Sciatic nerve (tissue), 2 donors: Measurements from ENCODE around the gene FXN. TPM values are rescaled to one million over a fixed set of nuclear protein-coding genes. Genes with fewer than 3 reads are reported as not detected.
A peak's percentile ranks its signal among the peaks of the same experiment; 100 is the strongest.
"Not testable (repeated sequence)": the region's sequence is repeated elsewhere in the genome, so short reads cannot be mapped to it uniquely, and the experiment has no call there.

ENCODE experiments used
- ATAC-seq: fragments of 200-7000 bp; cut with Tn5 transposase; one replicate; pipeline ENCODE4 v1.9.1; 2020; ENCODE audit warnings: mild to moderate bottlenecking, moderate library complexity
- DNase-seq: peaks from one replicate; pipeline ENCODE4 v3.0.0-alpha.2; 2020; ENCODE audit warnings: low spot score
- intact Hi-C: fragments of 100-400 bp; cut with DNase I; formaldehyde crosslinking; loops from one replicate; pipeline ENCODE4 v1.14.2; 2022
- total RNA-seq: library from RNA; stranded (reverse); fragmentation: NEBNext Ultra II Directional; extraction: Animal tissue kit (Norgen Biotek cat#: 25700); gene quantifications from one replicate; pipeline ENCODE4 v1.2.1, GENCODE V29; 2021
- donor health status: DM: no; HTN: no; CAD: no.
- donor health status: DM: no; HTN: no; CAD: no.

Gene FXN
- total RNA-seq, 1 donor from 2014 or later = 7.2 TPM

DNA sequence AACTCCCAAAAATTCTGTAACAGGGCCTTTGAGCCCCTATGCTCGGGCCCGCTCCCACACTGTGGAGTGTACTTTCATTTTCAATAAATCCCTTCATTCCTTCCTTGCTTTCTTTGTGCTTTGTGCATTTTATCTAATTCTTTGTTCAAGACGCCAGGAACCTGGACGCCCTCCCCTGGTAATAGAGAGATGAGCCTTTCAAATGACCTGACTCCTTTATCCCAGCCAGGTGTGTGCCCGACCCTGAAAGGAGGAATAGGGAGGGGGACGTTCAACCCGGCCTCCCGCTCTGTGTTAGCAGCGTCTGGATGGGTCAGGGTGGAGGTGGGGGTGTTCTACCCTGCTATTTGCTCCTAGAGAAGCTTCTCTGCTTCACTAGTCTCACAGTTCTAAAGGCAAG is 53.9 kb downstream of the FXN start:
- ATAC-seq (no peak), DNase-seq (no peak)
- intact Hi-C loops = no loop called here

DNA sequence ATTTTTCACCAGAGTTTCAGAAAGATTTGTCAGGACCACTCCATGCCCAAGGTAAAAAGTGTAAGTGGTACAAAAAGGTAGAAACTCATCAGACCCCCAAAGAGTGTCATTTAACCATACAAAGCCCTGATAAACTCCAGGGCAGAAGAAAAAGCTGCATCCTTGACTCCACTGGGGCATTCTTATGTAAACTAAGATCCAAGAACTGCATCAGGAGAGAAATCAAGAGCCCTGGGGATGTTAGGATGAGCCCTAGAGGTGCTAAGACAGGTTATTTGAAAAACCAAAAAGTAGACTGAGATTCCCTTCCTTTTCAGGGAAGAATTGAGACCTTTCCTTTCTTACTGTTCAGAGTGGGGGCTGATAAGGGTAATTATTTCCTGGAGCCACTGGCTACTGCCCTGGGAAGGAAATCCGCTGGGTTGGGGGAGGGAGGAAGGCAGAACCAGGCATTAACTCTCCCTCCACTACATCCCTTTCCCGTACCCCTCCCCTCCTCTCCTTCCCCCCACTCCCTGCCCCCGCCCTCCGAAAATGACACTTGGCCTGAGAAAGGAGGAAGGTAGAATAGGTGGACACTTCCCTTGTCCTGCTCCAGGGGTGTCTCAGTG is 54.7 kb downstream of the FXN start:
- intact Hi-C loops = no loop called here
- no peak for DNase-seq
- no peak for ATAC-seq

DNA sequence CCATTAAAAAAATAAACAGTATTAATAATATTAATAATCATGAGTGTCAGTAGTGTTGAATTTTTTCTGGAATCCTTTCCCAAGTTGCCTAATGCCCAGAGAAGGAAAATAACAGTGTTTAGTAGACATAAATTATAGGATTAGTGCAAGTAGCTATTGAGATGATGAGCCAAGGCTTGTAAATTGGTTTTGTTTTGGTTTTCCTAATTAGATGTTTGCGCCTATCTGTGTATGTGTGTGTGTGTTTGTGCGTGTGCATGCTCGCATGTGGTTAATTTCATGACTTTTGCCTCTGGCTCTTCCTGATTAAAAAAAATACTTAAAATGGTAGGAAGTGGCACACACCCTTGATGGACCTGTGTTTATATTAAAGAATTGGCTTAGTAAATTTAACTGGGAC is 55.4 kb downstream of the FXN start:
- ATAC-seq (no peak), DNase-seq (no peak)
- intact Hi-C loops = no loop called here

DNA sequence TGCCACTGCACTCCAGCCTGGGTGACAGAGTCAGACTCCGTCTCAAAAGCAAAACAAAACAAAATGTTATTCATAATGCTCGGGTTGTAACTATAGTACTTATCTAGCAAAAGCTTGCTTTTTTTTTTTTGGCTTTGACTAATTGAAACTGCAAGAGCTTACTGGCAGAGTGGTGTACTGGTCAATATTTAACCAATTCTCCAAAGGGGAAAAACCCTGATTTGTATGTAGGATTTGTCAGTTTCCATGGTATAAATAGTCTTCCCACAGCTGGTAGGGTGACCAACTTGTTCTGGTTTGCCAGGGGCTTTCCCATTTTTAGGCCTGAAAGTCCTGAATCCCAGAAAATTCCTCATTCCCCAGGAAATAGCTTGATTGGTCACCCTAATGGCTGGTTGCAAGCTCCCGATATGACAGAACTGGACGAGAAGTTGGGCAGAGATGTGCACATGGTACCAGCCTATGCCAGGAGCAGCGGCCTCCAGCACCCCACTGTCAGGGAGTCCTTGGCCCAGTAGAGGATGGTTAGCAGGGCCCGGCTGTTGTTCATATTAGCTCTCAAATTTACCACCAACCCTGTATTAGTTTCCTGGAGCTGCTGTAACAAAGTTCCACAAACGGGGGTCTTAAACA is 58.0 kb downstream of the FXN start:
- no peak for DNase-seq
- intact Hi-C loops = no loop called here
- no peak for ATAC-seq

DNA sequence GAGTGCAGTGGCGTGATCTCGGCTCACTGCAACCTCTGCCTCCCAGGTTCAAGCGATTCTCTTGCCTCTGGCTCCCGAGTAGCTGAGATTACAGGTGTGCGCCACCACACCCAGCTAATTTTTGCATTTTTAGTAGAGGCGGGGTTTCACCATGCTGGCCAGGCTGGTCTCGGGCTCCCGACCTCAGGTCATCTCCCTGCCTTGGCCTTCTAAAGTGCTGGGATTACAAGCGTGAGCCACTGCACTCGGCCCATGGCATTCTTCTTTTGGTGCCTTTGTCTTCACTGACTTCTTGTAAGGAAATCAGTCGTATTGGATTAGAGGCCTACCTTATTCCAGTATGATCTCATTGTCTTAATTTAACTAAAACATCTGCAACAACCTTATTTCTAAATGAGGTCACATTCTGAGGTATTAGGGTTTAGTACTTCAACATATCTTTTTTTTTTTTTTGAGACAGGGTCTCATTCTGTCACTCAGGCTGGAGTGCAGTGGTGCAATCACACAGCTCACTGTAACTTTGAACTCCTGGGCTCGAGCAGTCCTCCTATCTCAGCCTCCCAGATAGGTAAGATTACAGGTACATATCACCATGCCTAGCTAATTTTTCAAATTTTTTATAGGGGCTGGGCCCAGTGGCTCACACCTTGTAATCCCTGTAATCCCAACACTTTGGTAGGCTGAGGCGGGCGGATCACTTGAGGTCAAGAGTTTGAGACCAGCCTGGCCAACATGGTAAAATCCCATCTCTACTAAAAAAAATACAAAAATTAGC is 59.0 kb downstream of the FXN start:
- ATAC-seq, intact Hi-C loops, DNase-seq: not testable (repeated sequence)

DNA sequence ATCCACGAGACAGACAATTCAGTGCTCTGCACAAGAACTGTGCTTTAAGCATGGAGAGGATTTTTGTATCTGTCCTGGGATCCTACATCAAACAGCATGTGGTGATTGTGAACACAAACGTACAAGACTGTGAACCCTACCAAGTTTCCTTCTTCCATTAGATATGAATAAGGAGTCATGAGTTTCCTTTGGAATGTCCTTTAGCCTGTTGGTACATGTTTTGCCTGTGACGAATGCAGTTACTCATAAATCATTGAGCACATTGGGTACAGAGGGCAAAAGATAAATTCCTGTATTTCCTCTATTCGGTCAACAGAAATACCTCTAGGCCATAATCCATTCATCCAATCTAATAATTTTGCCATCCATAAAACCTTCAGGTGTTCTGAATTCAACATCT is 61.5 kb downstream of the FXN start:
- no peak for ATAC-seq
- DNase-seq = no peak
- intact Hi-C loops = no loop called here

DNA sequence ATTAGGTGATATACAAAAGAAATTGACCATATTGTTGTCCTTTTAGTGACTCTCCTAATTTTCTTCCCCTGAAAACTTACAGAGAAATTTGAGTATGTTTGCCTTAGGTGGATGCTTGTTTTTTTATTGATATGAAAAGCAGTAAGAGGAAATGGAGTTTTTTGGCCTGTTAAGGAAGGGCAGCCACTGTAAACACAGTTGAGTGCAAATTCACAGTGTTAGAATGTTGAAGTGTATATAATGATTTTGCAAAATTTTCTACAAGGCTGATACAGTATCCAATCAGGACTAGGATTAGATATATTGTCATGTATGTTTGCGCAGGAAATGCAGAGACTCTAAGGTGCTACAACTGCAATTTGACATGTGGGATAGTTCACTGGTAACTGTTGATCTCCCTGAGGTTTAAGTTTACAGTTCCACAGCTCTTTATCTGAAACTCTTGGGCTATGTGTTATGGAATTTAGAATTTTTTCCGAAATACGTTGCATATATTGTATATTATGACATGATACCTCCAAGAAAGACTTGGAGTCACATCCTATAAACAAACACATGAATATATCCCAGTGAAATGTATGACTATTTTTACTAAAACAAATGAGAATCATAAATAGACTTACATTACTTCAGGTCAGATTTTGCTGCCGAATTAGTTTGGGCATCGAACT is 62.5 kb downstream of the FXN start:
- intact Hi-C loops = no loop called here
- no peak for DNase-seq
- ATAC-seq = no peak

DNA sequence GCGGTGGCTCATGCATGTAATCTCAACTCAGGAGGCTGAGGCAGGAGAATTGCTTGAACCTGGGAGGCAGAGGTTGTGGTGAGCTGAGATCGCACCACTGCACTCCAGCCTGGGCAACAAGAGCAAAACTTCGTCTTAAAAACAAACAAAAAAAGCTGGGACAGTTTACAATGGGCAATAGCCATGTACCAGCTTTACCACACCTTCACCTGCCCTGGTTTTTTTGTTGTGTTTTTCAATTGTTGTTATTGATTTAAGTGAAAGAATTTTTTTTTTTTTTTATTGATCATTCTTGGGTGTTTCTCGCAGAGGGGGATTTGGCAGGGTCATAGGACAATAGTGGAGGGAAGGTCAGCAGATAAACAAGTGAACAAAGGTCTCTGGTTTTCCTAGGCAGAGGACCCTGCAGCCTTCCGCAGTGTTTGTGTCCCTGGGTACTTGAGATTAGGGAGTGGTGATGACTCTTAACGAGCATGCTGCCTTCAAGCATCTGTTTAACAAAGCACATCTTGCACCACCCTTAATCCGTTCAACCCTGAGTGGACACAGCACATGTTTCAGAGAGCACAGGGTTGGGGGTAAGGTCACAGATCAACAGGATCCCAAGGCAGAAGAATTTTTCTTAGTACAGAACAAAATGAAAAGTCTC is 67.9 kb downstream of the FXN start:
- DNase-seq, ATAC-seq, intact Hi-C loops: not testable (repeated sequence)

DNA sequence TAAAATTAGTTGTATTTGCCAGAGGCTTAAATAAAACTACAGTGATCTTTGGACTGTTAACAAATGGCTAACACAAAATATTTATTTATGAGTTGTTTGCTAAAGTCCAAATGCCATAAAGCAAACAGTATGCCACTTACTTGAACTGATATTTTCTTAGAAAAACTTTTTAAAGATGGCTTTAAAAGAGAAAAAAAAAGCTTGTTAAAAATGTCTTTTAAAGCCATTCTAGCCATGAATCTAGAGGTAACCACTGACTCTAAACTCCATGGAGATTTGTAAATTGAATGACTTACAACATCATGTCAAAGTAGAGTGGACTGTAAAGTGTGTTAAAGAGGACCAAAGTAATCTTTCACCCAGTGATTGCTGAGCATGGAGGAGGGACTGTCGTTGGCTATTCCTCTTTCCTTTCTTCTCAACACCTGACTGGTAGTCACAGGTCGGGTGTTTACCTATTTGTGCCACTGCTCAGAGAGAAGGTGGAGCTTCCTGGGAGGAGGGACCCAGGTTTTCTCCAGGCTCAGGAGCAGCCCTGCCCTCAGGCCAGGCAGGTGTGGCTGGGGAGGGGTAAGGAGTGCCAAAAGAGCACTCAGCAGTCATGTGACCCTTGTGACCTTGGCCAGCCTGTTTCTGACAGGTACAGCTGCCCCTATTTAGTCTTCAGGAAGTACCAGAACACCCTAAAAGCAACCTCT is 69.4 kb downstream of the FXN start:
- intact Hi-C loops = no loop called here
- DNase-seq (no peak), ATAC-seq (no peak)

DNA sequence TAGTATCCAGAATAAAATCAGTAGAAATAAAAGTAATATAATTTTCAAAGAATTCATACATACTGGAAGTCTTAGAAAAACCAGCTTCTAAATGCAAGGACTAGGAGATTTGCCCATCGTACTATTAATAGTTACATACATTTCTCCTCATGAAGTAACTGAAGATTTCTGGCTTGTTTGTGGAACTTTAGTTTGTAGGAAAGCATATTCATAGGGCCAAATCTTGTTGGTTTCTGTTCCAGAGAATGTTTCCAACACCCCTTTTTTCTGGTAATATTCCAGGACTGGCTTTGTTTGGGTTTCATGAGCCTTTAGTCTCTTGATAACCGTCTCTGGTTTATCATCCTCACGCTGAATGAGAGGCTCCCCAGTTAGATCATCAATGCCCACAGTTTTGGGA is 72.2 kb downstream of the FXN start:
- no peak for DNase-seq
- ATAC-seq = no peak
- intact Hi-C loops = no loop called here

DNA sequence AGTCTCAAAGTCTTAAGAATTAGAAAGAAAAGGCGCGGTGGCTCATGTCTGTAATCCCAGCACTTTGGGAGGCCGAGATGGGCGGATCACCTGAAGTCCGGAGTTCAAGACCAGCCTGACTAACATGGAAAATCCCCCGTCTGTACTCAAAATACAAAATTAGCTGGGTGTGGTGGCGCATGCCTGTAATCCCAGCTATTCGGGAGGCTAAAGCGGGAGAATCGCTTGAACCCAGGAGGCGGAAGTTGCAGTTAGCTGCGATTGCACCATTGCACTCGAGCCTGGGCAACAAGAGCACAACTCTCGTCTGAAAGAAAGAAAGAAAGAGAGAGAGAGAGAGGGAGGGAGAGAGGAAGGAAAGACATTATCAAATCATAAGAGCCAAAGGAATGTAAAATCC is 73.2 kb downstream of the FXN start:
- DNase-seq, intact Hi-C loops, ATAC-seq: not testable (repeated sequence)

DNA sequence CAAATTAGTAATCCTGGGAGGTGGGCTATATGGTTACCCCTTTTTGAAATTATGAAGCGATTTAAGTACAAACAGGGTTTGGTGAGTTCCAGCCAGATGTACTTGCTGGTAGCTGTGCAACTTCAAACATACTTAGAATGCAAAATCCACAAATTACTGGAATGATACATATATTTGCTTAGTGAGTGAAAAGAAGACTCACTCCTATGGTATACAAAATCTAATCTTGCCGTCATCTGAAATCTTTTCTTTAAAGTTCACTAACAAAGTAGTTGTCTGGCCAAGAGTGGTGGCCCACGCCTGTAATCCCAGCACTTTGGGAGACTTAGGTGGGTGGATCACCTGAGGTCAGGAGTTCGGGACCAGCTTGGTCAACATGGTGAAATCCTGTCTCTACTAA is 73.6 kb downstream of the FXN start:
- intact Hi-C loops = no loop called here
- ATAC-seq = no peak
- no peak for DNase-seq

DNA sequence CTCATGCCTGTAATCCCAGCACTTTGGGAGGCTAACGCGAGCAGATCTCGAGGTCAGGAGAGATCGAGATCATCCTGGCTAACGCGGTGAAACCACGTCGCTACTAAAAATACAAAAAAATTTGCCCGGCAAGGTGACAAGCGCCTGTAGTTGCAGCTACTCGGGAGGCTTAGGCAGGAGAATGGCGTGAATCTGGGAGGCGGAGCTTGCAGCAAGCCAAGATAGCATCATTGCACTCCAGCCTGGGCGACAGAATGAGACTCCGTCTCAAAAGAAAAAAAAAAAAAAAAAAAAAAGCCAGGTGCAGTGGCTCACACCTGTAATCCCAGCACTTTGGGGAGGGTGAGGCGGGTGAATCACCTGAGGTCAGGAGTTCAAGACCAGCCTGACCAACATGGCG is 77.1 kb downstream of the FXN start:
- DNase-seq, intact Hi-C loops, ATAC-seq: not testable (repeated sequence)

DNA sequence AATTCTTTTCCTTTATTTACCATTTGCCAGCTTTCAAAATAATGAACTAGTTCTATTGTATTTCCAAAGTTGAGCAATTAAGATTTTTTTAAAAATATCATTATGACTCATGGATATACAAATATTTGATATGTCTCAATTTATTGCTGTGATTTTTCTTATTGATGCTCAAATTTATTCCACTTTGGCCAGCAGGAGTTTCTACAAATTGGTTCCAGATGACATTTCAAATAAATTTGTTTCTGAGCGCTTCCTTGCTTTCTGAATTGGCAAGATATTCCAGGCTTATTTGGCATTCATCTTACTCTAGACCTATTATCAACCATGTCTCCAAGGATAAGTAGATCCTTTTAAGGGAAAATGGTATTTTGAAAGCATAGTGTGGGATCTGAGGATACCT is 80.1 kb downstream of the FXN start:
- intact Hi-C loops = no loop called here
- ATAC-seq = peak; percentile 78
- no peak for DNase-seq

DNA sequence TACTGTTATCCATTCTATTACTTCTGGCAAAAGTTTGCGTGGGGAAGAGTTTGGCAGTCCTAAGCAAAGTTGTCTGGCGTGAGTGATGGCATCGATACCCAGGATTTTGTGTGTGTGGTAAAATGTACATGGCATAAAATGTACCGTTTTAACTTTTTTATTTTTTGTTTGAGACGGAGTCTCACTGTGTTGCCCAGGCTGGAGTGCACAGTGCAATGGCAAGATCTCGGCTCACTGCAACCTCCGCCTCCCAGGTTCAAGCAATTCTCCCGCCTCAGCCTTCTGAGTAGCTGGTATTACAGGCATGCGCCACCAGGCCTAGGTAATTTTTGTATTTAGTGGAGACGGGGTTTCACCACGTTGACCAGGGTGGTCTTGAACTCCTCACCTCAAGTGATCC is 83.1 kb downstream of the FXN start:
- intact Hi-C loops = no loop called here
- DNase-seq = no peak
- ATAC-seq = no peak

DNA sequence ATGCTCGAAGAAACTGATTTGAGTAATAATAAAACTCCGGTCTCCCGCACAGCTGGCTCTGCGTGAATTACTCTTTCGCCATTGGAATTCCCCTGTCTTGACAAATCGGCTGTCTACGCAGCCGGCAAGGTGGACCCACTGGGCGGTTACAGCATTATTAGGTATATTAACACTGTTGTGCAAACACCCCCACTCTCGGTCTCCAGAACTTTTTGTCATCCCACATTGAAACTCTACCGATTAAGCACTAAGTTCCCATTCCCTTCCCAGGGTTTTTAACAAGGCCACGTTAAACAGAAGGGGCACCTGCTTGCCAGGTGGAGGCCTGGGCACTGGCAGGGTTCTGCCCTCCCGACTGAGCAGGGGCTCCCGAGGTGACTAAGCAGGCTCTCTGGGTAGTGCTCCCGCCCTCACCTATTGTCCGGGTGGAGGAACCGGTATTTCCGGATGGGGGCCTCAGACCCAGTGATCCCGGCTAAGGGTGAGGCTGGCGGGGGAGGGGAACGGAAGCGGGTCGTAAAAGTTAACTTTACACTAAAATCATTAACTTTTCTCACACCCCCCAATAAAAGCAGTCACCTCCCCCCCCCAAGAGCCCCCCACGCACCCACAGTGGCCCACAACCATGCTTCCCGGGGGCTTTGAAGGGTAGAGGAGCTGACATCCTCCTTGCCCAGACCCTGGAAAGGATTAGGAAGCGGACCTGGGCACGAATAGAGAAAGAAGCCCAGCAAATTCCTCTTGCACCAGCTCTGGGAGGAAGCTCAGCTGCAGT is 85.0 kb downstream of the FXN start:
- intact Hi-C loops = no loop called here
- ATAC-seq (peak; percentile 13), DNase-seq (peak; percentile 65)

DNA sequence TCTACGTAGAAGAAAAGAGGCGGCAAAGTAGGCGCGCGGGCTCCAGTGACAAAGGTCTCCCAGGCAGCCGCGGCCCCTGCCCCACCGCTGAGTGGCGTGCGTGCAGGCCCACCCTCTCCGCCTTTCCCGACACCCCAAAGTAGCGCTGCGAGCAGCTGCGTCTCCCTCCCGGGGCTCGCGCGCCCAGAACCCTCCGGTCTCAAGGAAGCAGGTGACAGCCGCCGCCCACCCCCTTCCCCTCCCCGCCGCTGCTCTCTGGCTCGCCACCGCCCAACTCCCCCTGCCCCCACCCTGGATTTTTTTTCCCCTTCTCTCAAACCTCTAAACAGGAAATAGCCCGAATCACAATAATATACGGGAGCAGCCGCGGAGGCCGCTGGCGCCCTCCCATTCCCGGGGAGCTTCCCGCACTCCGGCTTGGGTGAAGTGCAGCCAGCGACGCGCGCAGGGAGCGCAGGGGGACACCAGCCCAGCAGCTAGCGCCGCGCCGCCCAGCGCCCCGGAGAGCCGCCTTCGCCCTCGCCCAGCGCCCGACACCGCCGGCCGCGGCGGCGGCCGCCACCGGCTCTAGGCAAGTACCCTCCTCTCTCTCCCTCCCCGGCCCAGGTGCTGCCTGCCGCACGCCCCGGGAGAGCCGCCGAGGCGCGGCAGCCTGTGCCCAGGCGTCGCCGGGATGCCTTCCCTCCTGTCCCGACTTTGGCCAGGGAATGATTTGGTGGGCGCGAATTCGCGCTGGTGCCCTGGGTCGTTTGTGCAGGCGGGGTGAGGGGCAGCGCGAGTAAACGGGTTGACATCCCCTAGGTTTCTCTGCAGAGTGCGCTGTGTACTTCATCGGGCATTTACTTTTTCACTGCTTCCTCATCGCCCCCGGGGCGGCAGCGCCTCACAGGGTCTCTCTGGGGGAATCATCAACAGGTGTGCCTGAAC is 85.9 kb downstream of the FXN start:
- DNase-seq (peak; percentile 69), ATAC-seq (peak; percentile 65)
- intact Hi-C loops = no loop called here
